HEK293 (cell line): ENCODE measurements around the gene RAB1B.

Source experiments
- CTCF ChIA-PET: fragments of 350-600 bp; formaldehyde crosslinking; extraction: SDS; loops from one replicate; lab custom pipeline; 2021; ENCODE audit warnings: antibody characterized with exemption; lab: Yijun Ruan, JAX
- POLR2A ChIA-PET: fragments of 300-600 bp; formaldehyde crosslinking; extraction: SDS; loops from one replicate; lab custom pipeline; 2020; ENCODE audit warnings: antibody characterized with exemption, inconsistent platforms; lab: Yijun Ruan, JAX
- H3K27ac ChIP-seq: fragments of 200-500 bp; sonication (Bioruptor generic); 2 replicates; pipeline ENCODE4 v1.5.1; 2014; ENCODE audit warnings: low read depth, low read length, control low read depth, inconsistent platforms; ENCODE audit errors: extremely low read depth
- H3K36me3 ChIP-seq, 2 experiments: fragments of 200-500 bp in 1 of 2; sonication (Bioruptor generic) in 1 of 2; 1 replicate in 1 of 2; 2 replicates in 1 of 2; pipeline ENCODE4 v1.5.1; 2014 to 2017; ENCODE audit warnings: inconsistent platforms in 2 of 2, low read length in 2 of 2; ENCODE audit not compliant: control insufficient read depth in 2 of 2, insufficient read depth in 1 of 2
- H3K4me1 ChIP-seq: fragments of 200-500 bp; sonication (Bioruptor generic); 2 replicates; pipeline ENCODE4 v1.5.1; 2014; ENCODE audit warnings: mild to moderate bottlenecking, low read length, inconsistent platforms; ENCODE audit not compliant: control insufficient read depth, insufficient read depth
- H3K4me3 ChIP-seq: 2 replicates; pipeline ENCODE4 v1.5.1; 2011; ENCODE audit warnings: low read depth, mild to moderate bottlenecking, control low read depth, low read length, moderate library complexity
- H3K9me3 ChIP-seq: fragments of 200-500 bp; sonication (Bioruptor generic); 2 replicates; pipeline ENCODE4 v1.5.1; 2014; ENCODE audit warnings: low read depth, low read length, inconsistent platforms; ENCODE audit not compliant: control insufficient read depth, insufficient read depth
- GLI2 ChIP-seq: fragments of 450-650 bp; formaldehyde crosslinking; IDR thresholded peaks from 2 replicates; pipeline ENCODE4; 2017; ENCODE audit warnings: missing biosample characterization, missing genetic modification characterization, low read depth, borderline replicate concordance
- GLIS1 ChIP-seq: fragments of 450-650 bp; formaldehyde crosslinking; IDR thresholded peaks from 2 replicates; pipeline ENCODE4 v1.5.1; 2016; ENCODE audit warnings: missing biosample characterization, missing genetic modification characterization
- HOXD13 ChIP-seq: sonication (generic); formaldehyde crosslinking; IDR thresholded peaks from 2 replicates; pipeline ENCODE4 v1.8.0; 2022; ENCODE audit warnings: missing genetic modification reagents, borderline replicate concordance
- KLF1 ChIP-seq: fragments of 450-650 bp; formaldehyde crosslinking; IDR thresholded peaks from 2 replicates; pipeline ENCODE4 v1.5.1; 2016; ENCODE audit warnings: missing biosample characterization, missing genetic modification characterization
- KLF16 ChIP-seq: fragments of 450-650 bp; formaldehyde crosslinking; IDR thresholded peaks from 2 replicates; pipeline ENCODE4 v1.5.1; 2017; ENCODE audit warnings: missing biosample characterization, missing genetic modification characterization
- KLF9 ChIP-seq: fragments of 450-650 bp; formaldehyde crosslinking; IDR thresholded peaks from 2 replicates; pipeline ENCODE4 v1.5.1; 2016; ENCODE audit warnings: missing biosample characterization, missing genetic modification characterization, low read depth
- PRDM6 ChIP-seq: fragments of 450-650 bp; formaldehyde crosslinking; IDR thresholded peaks from 2 replicates; pipeline ENCODE4 v1.5.1; 2017; ENCODE audit warnings: missing biosample characterization, missing genetic modification characterization
- SP2 ChIP-seq: fragments of 450-650 bp; formaldehyde crosslinking; IDR thresholded peaks from 2 replicates; pipeline ENCODE4 v1.5.1; 2016; ENCODE audit warnings: missing biosample characterization, missing genetic modification characterization
- ZBTB17 ChIP-seq: fragments of 450-650 bp; formaldehyde crosslinking; IDR thresholded peaks from 2 replicates; pipeline ENCODE4 v1.5.1; 2016; ENCODE audit warnings: missing biosample characterization, missing genetic modification characterization
- ZBTB8A ChIP-seq: fragments of 450-650 bp; formaldehyde crosslinking; IDR thresholded peaks from 2 replicates; pipeline ENCODE4 v1.5.1; 2016; ENCODE audit warnings: missing biosample characterization, missing genetic modification characterization
- ZNF132 ChIP-seq: fragments of 450-650 bp; formaldehyde crosslinking; IDR thresholded peaks from 2 replicates; pipeline ENCODE4 v1.5.1; 2017; ENCODE audit warnings: missing biosample characterization, missing genetic modification characterization, borderline replicate concordance
- ZNF133 ChIP-seq: fragments of 450-650 bp; formaldehyde crosslinking; IDR thresholded peaks from 2 replicates; pipeline ENCODE4 v1.5.1; 2016; ENCODE audit warnings: missing biosample characterization, missing genetic modification characterization
- ZNF16 ChIP-seq: fragments of 450-650 bp; formaldehyde crosslinking; IDR thresholded peaks from 2 replicates; pipeline ENCODE4 v1.5.1; 2016; ENCODE audit warnings: low read depth, missing biosample characterization, missing genetic modification characterization
- ZNF221 ChIP-seq: fragments of 450-650 bp; formaldehyde crosslinking; IDR thresholded peaks from 2 replicates; pipeline ENCODE4 v1.5.1; 2017; ENCODE audit warnings: missing biosample characterization, missing genetic modification characterization, borderline replicate concordance
- ZNF223 ChIP-seq: fragments of 450-650 bp; formaldehyde crosslinking; IDR thresholded peaks from 2 replicates; pipeline ENCODE4 v1.5.1; 2016; ENCODE audit warnings: missing biosample characterization, missing genetic modification characterization
- ZNF248 ChIP-seq: fragments of 450-650 bp; formaldehyde crosslinking; IDR thresholded peaks from 2 replicates; pipeline ENCODE4 v1.5.1; 2017; ENCODE audit warnings: missing biosample characterization, missing genetic modification characterization
- ZNF302 ChIP-seq: fragments of 450-650 bp; formaldehyde crosslinking; IDR thresholded peaks from 2 replicates; pipeline ENCODE4 v1.5.1; 2016; ENCODE audit warnings: missing biosample characterization, missing genetic modification characterization, low read depth
- ZNF362 ChIP-seq: fragments of 450-650 bp; formaldehyde crosslinking; IDR thresholded peaks from 2 replicates; pipeline ENCODE4 v1.5.1; 2016; ENCODE audit warnings: missing biosample characterization, missing genetic modification characterization
- ZNF394 ChIP-seq: fragments of 450-650 bp; formaldehyde crosslinking; IDR thresholded peaks from 2 replicates; pipeline ENCODE4 v1.5.1; 2016; ENCODE audit warnings: missing biosample characterization, missing genetic modification characterization, mild to moderate bottlenecking, moderate library complexity, borderline replicate concordance
- ZNF423 ChIP-seq: fragments of 450-650 bp; formaldehyde crosslinking; IDR thresholded peaks from 2 replicates; pipeline ENCODE4 v1.5.1; 2016; ENCODE audit warnings: missing biosample characterization, missing genetic modification characterization
- ZNF521 ChIP-seq: fragments of 450-650 bp; formaldehyde crosslinking; IDR thresholded peaks from 2 replicates; pipeline ENCODE4 v1.5.1; 2017; ENCODE audit warnings: missing biosample characterization, mild to moderate bottlenecking, missing genetic modification characterization
- ZNF530 ChIP-seq: fragments of 450-650 bp; formaldehyde crosslinking; IDR thresholded peaks from 2 replicates; pipeline ENCODE4 v1.5.1; 2016; ENCODE audit warnings: low read depth, missing biosample characterization, missing genetic modification characterization
- ZNF610 ChIP-seq: fragments of 450-650 bp; formaldehyde crosslinking; IDR thresholded peaks from 2 replicates; pipeline ENCODE4 v1.5.1; 2016; ENCODE audit warnings: missing biosample characterization, missing genetic modification characterization, borderline replicate concordance
- ZNF621 ChIP-seq: fragments of 450-650 bp; formaldehyde crosslinking; IDR thresholded peaks from 2 replicates; pipeline ENCODE4 v1.5.1; 2017; ENCODE audit warnings: missing biosample characterization, missing genetic modification characterization
- ZNF623 ChIP-seq: fragments of 450-650 bp; formaldehyde crosslinking; IDR thresholded peaks from 2 replicates; pipeline ENCODE4 v1.5.1; 2016; ENCODE audit warnings: missing biosample characterization, missing genetic modification characterization
- ZNF701 ChIP-seq: fragments of 450-650 bp; formaldehyde crosslinking; IDR thresholded peaks from 2 replicates; pipeline ENCODE4 v1.5.1; 2016; ENCODE audit warnings: missing biosample characterization, missing genetic modification characterization
- ZNF707 ChIP-seq: fragments of 450-650 bp; formaldehyde crosslinking; IDR thresholded peaks from 2 replicates; pipeline ENCODE4 v1.5.1; 2016; ENCODE audit warnings: missing biosample characterization, missing genetic modification characterization
- ZNF768 ChIP-seq: fragments of 450-650 bp; formaldehyde crosslinking; IDR thresholded peaks from 2 replicates; pipeline ENCODE4 v1.5.1; 2018; ENCODE audit warnings: missing biosample characterization, mild to moderate bottlenecking, missing genetic modification characterization
- ZNF785 ChIP-seq: fragments of 450-650 bp; formaldehyde crosslinking; IDR thresholded peaks from 2 replicates; pipeline ENCODE4 v1.5.1; 2016; ENCODE audit warnings: missing biosample characterization, missing genetic modification characterization
- ZNF830 ChIP-seq: fragments of 450-650 bp; IDR thresholded peaks from 2 replicates; pipeline ENCODE4 v1.5.0; 2018; ENCODE audit warnings: missing biosample characterization, missing genetic modification characterization, low read depth, mild to moderate bottlenecking, moderate library complexity
- TF ChIP-seq, protein P1 (sequence below): fragments of 450-650 bp; IDR thresholded peaks from 2 replicates; pipeline ENCODE4 v1.5.1; 2018; ENCODE audit warnings: missing biosample characterization, missing genetic modification characterization

The RAB1B gene

GRCh38 chr11:66263785-66264184, 4.7 kb upstream of the RAB1B start:
- CTCF ChIA-PET, result interaction anchor here (0.6 to 2.5 kb wide), 5 partner anchors 22 to 212 kb away, joined by 3 to 15 read pairs (median 4); partner anchors contain the start of gene SF3B2
- TF ChIP-seq ZNF530 (tag by site-specific recombination), result no peak
- TF ChIP-seq ZNF521 (tag by site-specific recombination), result no peak
- no peak for TF ChIP-seq KLF9 (tag by site-specific recombination)
- TF ChIP-seq SP2 (tag by site-specific recombination), result no peak
- no peak for TF ChIP-seq ZNF394 (tag by site-specific recombination)
- TF ChIP-seq ZNF133 (tag by site-specific recombination), result no peak
- no peak for TF ChIP-seq HOXD13 (CRISPR knock-in tag)
- TF ChIP-seq ZNF423, result no peak
- no peak for TF ChIP-seq GLIS1
- TF ChIP-seq, protein P1, sequence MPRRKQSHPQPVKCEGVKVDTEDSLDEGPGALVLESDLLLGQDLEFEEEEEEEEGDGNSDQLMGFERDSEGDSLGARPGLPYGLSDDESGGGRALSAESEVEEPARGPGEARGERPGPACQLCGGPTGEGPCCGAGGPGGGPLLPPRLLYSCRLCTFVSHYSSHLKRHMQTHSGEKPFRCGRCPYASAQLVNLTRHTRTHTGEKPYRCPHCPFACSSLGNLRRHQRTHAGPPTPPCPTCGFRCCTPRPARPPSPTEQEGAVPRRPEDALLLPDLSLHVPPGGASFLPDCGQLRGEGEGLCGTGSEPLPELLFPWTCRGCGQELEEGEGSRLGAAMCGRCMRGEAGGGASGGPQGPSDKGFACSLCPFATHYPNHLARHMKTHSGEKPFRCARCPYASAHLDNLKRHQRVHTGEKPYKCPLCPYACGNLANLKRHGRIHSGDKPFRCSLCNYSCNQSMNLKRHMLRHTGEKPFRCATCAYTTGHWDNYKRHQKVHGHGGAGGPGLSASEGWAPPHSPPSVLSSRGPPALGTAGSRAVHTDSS (tag by site-specific recombination), result no peak
- no peak for TF ChIP-seq ZNF362 (tag by site-specific recombination)
- TF ChIP-seq ZNF302, result no peak
- TF ChIP-seq ZNF830, result no peak
- no peak for TF ChIP-seq ZNF16
- TF ChIP-seq, all 188 proteins: peak for 0
- POLR2A ChIA-PET, result interaction anchor here (1.2 to 1.4 kb wide), 2 partner anchors 26 to 42 kb away, joined by 3 to 7 read pairs; partner anchors contain the start of gene YIF1A
- no peaks in the 10 kb centered on the region for H3K4me1 ChIP-seq
- no peaks in the 10 kb centered on the region for H3K9me3 ChIP-seq
- peaks cover 3 to 79% of the 10 kb centered on the region in 2 experiments; a peak in 1 of 3 replicates for H3K36me3 ChIP-seq
- H3K4me3 ChIP-seq, result no peak overlapping the region
- H3K27ac ChIP-seq, result no peak overlapping the region

DNA sequence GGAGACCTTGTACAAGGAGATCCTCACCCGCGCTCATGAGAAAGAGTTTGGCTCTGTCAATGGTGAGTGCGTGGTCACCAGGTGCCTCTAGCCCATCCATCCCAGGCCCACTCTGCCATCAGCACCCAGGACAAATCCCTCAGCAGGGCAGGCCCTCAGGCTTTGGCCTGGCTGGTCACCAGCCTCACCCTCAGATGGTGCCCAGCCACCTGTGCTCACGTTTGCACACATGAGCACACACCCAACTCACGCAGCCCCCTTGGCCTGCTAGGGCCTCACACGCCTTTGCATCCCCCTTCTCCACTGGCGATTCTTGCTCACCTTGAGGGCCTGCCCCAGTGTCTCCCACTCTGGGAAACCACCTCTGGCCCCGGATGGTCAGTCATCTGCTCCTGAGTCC, 4.1 kb upstream of the RAB1B start:
- Histone ChIP-seq H3K36me3 (peaks cover 3 to 75% of the 10 kb centered on the region in 2 experiments; a peak in 1 of 3 replicates), H3K9me3 (no peaks in the 10 kb centered on the region), H3K27ac (no peak overlapping the region), H3K4me3 (no peak overlapping the region), H3K4me1 (no peaks in the 10 kb centered on the region)
- TF ChIP-seq ZNF610 (tag by site-specific recombination) (no peak), ZNF248 (tag by site-specific recombination) (no peak), ZNF785 (tag by site-specific recombination) (no peak), ZNF707 (tag by site-specific recombination) (no peak), ZNF621 (no peak), KLF9 (tag by site-specific recombination) (no peak), ZNF132 (no peak), GLI2 (tag by site-specific recombination) (no peak), ZNF223 (no peak), PRDM6 (tag by site-specific recombination) (no peak), ZNF768 (no peak), ZBTB8A (tag by site-specific recombination) (no peak), ZNF221 (no peak), ZNF830 (no peak), ZBTB17 (tag by site-specific recombination) (no peak), KLF1 (tag by site-specific recombination) (no peak), KLF16 (tag by site-specific recombination) (no peak), ZNF623 (tag by site-specific recombination) (no peak), ZNF521 (tag by site-specific recombination) (no peak), ZNF701 (no peak)
- ChIA-PET POLR2A (interaction anchor here (1.4 kb wide), 1 partner anchor 25 kb away, joined by 7 read pairs; the partner anchor contains the start of gene YIF1A), CTCF (interaction anchor here (0.6 to 1.1 kb wide), 5 partner anchors 11 to 400 kb away, joined by 3 to 4 read pairs (median 3); partner anchors contain the start of gene SF3B2)
